Stomach (tissue), 4 donors: ENCODE results near the gene ZNF576.

Experiments
- CTCF ChIP-seq, 7 experiments: fragments of 450-650 bp in 4 of 7; fragments of 200-600 bp in 3 of 7; sonication (generic) in 3 of 7; IDR thresholded peaks; one replicate each; pipeline ENCODE4 v1.5.1; 2016 to 2019; ENCODE audit warnings: antibody characterized with exemption in 7 of 7, control low read depth in 2 of 7, mild to moderate bottlenecking in 1 of 7
- EP300 ChIP-seq: sonication (generic); formaldehyde crosslinking; IDR thresholded peaks from one replicate; pipeline ENCODE4 v1.6.1; 2017; ENCODE audit warnings: antibody characterized with exemption
- POLR2A ChIP-seq, 4 donors: fragments of 450-650 bp; IDR thresholded peaks; one replicate each; pipeline ENCODE4 v1.6.1; 2016; ENCODE audit warnings: antibody characterized with exemption in 4 of 4, control low read depth in 2 of 4, mild to moderate bottlenecking in 1 of 4, moderate library complexity in 1 of 4
- POLR2AphosphoS5 ChIP-seq, 3 donors: sonication (generic); formaldehyde crosslinking; IDR thresholded peaks; one replicate each; pipeline ENCODE4 v1.6.1; 2016; ENCODE audit warnings: antibody characterized with exemption in 3 of 3

- TF ChIP-seq CTCF (IDR thresholded peaks at IDR 0.05) (no peak), POLR2AphosphoS5 (IDR thresholded peaks at IDR 0.05) (no peak), EP300 (no peak), POLR2A (IDR thresholded peaks at IDR 0.05) (no peak)
These were observed 16.0 kb downstream of the ZNF576 start for GRCh38 chr19:43612374-43612773.
